ENCODE data around the gene ZSWIM9.
A peak's percentile ranks its signal among the peaks of the same experiment; 100 is the strongest.

The ZSWIM9 gene

DNA sequence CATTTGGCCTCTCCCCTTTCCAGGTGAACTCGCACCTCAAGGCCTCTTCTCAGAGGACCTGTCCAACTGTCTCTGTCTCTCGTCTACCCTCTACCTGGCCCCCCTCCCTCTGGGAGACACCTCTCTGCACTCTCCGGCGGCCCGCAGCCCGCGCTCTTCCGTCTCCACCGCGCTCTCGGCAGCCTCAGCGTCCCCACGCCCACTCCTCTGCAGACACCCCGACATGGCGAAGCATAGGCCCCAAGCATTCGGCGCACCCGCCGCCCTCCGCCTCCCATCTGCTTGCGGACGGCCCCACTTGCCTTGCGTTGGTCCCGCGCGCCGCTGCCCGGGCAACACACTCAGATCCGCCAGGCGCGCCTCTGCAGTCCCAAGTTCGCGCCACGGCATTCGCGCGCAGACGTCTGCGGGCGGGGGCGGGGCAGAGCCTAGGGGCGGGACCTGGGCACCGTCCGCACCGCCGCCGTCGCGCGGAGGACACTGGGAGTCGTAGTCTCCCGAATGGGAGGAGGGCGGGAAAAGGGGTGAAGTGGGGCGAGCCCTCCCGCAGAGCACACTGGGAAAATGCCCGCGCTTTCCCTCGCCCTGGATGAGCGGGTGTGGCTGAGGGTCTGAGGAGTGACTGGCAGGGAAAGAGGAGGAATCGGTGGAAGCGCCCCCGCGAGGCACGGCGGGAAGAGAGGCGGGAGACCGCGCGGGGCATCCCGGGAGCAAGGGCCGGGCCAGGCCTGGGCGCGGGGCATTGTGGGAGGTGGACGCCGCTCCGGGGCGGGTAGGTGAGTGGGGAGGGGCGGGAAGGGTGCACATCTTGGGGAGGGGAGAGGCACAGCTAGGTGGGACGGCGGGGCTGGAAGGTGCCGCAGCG lies at the start of gene ZSWIM9, which contains the start of gene LIG1:
TSS of gene ZSWIM9 (plus strand) at position 742 of the 865 bp plus-strand sequence. CDS start 1,123 bp downstream, outside the sequence.
TSS of gene LIG1 (minus strand) at position 406 of the 865 bp plus-strand sequence. CDS start 4,778 bp downstream, outside the sequence.
- DNase-seq (ENCODE audit: low spot score): peak; percentile 89

DNA sequence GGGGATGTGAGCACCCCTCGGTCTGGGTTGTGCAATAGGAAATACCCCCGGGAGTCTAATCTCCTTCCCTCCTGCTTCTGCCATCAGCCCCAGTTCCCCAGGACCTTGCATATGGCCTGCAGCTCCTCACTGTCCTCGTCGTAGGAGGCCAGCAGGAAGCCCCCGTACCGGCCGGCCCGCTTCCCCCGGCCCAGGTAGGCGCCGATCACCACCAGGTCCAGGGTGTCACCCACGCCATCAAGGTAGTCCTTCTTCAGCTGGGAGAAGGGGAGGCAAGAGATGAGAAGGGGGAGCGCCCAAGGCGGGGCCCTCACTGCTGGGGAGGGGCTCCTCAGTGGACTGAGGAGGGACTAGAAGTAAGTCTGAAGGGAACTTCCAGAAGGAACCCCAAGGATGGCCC lies 49.4 kb upstream of the ZSWIM9 start:
- no peak for DNase-seq (ENCODE audit: low spot score)

DNA sequence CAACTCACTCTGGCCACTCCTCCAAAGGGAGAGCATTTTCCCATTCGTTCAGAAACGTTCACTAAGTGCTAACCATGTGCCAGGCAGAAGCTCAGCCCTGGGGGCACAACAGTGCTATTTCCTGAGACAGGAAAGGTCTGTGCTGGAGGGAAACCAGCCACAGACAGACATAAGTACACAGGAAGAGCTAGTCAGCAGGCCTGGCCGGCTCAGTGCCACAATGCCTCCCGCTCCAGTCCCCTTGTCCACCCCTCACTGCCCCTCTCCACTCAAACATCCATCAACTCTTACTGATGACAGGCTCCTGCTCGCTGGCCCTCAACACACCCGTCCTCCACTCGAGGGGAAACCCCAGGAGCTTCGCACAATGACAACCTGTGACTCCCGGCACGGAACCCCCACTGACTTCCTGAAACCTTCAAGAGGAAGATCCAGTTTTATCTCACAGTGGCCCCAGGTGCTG lies 48.5 kb upstream of the ZSWIM9 start:
- no peak for DNase-seq (ENCODE audit: low spot score)

DNA sequence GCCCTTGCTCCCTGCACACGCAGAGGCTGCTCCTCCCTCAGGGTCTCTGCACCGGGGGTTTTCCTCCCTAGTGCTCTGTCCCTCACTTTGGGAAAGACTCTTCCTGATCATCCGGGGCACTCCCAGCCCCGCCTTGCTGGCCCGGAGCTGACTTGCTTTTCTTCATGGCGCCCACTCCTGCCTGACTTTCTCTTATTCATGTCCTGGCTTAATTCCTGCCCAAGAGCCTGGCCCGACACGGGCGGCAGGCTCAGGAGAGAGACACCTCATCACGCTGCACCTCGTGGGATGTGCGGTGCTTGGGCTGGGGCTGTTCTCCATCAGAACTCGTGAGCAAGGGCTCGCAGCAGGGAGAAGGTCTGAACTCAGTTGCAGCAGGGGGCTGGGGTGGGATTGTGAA lies 48.1 kb upstream of the ZSWIM9 start:
- DNase-seq (ENCODE audit: low spot score): no peak

DNA sequence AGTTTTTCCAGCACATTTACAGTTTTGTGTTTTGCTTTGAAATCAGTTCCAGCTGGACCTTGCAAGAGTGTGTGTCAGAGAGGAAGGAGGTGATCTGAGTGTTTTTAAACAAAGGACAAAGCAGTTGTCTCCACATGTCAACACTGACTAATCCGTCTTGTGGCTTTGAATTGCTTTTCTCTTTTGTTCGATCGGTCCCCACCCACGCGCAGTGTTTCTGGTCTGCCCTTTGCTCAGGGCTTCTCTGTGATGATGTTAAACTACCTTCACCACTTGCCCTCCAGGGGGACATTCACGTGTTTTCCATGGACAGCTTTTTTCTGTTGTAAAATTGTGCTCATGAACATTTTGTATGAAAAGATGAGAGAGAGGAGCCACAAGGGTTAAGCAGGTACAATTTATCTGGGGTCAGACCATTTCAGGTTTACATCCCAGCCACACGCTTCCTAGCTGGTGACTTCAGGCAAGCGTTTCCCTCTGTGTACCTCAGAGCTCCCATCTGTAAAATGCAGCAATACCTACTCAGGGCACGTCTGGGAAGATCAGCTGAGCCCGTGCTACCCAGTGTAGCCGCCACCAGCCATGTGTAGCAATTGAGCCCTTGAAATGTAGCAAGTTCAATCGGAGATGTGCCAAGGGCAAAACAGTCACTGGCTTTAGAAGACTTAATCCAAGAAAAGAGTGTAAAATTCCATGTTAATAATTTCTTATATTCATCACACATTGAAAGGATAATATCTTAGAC lies 46.4 kb upstream of the ZSWIM9 start:
- no peak for DNase-seq (ENCODE audit: low spot score)

DNA sequence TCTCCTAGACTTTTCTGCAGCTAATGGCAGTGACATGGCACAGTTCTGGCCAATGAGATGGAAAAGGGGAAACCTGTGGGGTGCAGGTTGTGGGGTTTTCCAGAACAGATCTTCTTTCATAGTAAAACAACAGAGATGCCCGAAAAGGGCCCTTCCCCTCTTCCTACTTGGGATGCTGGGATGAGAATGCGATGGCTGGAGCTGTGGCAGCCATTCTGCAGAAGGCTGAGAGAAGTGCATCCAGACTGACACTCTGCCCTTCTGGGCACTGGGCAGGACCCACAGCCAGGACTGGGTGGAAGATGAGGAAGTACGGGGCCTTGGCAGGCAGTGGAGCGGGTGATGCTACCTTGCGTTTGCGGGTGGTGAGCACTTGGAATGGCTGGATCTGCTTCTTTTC lies 42.9 kb upstream of the ZSWIM9 start:
- DNase-seq (ENCODE audit: low spot score): no peak

DNA sequence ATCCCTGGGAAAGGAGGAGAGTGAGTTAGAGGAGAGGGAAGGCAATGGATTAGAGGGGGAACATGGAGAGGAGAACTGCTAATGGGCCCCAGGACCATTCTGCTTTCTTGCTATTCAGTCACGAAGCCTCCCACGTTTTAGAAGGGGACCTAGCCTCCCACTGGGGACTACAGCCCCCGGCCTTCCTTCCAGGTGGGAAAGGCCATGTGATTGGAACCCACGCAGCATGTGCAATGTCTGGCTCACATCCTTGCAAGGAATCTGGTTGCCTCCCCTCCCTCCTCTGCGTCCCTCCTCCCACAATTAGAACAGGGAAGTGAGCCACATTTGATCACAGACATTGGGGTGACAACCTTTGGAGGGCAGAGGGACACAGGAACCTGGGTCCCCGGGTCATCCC lies 37.4 kb upstream of the ZSWIM9 start:
- no peak for DNase-seq (ENCODE audit: low spot score)

DNA sequence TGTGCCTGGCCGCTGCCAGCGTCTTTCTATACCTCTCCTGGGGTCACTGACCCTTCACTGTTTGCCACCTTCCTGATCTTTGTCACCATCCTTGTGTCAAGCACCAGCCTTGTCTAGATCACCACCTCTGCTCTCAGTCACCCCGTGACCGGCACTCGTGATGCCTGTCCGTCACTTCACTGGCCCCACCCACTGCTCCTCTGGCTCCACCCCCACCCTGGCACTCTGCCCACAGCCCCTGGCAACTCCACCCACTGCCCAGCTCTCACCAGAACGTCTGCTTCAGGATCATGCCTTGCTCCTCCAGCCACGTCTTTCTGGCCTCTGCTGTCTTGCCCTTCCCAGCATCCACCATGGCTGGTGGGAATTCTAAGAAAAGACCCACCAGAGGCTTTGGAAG lies 35.1 kb upstream of the ZSWIM9 start:
- no peak for DNase-seq (ENCODE audit: low spot score)

DNA sequence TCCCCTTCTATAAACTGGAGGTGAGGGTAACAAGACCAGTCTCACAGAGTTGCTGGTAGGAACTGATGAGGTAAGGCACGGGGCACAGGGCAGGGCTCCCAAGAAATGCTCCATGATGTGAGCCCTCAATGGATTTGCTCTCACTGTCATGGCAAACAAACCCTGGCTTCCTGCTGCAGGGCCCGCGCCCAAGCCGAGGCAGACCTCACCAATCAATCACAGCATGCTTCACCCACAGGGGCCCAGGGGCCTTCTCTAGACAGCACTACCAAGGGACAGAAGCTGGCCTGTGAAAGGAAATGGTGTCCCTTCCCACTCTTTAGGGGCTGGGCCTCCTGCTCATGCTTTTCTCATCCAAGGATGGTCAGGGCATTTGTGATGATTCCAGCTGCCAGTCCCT lies 33.9 kb upstream of the ZSWIM9 start:
- no peak for DNase-seq (ENCODE audit: low spot score)

DNA sequence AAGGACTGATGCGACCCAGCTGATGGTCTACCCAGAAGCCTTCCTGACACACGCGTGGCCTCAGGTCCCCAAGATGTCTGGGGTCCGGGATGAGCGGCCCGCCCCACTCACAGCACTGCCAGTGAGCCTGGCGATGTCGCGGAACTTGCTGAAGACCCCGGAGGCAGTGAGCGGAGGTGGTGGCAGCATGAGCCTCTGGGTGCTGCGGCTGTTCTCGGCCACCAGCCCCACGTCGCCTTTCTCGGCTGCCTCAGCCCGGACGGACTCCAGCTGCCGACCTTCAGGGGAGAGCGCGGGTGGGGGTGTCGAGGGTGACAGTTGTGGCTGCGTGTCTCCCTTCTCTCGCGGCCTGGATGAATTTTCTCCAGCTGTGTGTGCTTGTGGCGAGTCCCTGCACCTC lies 33.1 kb upstream of the ZSWIM9 start:
- DNase-seq (ENCODE audit: low spot score): no peak

DNA sequence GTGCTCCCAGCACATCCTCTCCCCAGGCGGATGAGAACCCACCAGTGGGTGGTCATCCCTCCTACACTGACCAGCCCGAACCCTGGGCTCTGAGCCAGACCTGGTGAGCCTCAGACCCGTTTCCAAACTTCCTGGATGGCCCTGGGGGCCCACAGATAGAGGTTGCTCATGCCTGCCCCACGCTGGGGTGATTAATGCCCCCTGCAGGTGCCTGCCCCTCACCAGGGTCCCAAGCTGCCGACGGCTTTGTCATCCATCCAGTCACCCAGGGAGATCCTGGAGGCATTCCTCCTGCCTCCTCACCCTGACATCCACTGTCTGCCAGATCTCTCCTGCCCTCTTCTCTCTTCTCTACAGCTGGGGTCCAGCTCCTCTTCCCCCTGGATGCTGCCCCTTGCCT lies 31.4 kb upstream of the ZSWIM9 start:
- no peak for DNase-seq (ENCODE audit: low spot score)

DNA sequence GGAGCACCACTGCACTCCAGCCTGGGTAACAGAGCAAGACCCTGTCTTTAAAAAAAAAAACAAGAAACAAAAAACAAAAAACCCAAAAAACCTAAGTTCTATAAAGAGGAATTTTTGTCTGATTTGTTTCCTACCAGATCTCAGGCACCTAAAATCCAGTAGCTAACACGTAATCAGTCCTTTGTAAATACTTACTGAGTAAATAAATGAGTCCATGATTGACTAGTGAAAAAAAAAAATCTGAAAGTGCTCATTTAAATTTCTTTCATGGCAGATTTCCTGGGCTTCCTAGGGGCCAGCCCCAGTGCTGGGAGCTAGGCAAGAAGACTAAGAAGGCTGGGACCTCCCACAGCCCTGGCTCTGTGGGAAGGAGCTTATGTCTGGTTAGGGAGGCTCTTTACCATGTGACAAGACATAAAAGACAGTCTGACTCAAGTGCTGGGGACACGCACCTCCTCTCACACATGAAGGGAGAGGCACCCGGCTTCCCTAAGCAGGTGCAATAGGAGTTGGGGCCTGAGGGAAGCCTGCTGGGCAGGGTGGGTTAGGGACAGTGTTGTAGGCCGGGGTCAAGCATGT lies 22.8 kb upstream of the ZSWIM9 start:
- DNase-seq (ENCODE audit: low spot score): no peak

DNA sequence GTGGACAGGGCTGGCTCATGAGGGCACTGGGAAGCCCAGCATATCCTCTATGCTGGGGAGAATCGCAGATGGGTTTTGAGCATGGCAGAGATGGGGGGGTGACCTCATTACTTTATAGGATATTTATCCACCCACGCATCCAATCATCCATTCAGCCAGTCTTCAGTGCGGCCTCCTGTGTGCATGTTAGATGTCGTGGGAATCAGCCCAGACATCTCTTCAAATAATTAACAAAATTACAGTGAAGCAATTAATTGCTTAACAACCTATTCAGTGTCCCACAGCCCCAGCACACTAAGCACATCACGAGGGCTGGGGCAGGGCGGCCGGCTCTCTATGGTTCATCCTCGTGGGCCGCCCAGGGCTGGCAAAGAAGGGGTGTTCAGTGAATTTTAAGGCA lies 21.9 kb upstream of the ZSWIM9 start:
- no peak for DNase-seq (ENCODE audit: low spot score)

DNA sequence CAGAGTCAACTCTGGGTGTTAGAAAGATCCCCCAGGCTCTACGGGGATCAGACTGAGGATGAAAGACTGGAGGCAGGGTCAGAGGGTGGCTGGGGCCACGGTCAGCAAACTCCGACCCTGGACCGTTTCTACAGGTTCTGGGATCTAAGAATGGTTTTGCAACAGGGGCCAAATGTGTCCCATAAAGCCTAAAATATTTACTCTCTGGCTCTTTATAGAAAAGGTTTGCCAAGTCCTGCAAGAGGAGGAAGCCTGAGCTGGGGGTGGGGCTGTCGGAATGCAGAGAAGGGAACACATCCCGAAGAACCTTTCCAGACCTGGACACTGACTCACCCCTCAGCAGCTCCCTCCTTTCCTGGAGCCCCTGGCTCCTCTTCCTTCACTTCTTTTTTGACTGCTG lies 21.1 kb upstream of the ZSWIM9 start:
- no peak for DNase-seq (ENCODE audit: low spot score)

DNA sequence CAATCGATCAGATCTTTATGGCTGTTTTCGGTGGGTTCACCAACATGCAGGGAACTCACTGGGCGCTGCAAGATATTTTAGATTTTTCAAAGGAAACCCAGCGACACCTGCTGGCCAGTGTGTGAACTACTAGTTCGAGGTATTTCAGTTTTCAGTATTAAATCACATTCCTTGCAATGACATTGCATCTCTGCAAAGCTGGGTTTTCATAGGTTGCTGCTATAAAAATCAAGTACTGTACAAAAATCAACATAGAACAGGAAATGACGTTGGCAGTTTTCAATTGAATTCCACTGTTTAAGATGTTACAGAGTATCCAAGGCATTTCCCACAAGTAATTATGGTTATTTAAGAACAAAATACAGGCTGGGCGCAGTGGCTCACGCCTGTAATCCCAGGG lies 17.9 kb upstream of the ZSWIM9 start:
- DNase-seq (ENCODE audit: low spot score): peak; percentile 72

DNA sequence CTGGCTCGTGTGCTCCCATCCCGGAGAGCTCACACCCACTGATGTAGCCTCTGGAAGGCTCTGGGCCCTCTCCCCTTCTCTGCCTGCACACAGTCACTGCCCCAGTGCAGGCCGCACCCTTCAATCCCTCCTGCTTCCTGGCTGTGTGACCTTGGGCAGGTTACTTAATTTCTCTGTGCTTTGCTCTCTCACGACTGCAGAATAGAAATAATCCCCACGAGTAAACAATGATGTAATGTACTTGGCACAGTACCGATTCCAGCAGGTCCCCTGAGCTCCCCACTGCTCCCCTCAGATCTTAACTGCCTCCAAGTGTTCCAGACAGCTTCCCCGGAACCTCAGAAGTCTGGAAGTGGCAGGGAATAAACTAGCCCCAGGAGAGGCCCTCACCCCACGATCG lies 16.5 kb upstream of the ZSWIM9 start:
- DNase-seq (ENCODE audit: low spot score): no peak

DNA sequence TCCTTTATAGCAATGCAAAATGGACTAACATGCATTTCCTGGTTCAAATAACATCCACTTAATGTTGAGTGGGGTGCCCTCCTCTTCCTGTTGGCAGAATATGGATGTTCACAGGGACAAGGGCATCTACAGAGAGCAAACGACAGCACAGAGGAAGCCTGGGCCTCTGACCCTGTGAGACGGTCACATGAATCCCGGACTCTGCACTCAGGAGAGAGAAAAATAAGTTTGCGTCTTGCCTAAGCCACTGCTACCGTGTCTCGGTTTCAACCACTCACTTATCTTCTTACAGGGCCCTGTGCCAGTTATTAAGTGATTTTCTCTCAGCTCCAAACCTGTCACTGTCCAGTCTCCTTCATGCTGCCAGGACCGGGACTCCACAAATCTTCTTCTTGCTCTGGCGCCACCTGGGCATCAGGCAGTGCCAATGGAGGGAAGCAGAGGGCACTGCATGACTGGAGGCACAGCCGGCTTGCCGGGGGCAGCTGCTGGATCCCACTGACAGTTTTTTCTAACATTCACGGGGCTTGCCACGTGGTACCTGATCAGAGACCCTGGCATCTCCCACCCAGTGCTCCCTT lies 12.2 kb upstream of the ZSWIM9 start:
- DNase-seq (ENCODE audit: low spot score): no peak

DNA sequence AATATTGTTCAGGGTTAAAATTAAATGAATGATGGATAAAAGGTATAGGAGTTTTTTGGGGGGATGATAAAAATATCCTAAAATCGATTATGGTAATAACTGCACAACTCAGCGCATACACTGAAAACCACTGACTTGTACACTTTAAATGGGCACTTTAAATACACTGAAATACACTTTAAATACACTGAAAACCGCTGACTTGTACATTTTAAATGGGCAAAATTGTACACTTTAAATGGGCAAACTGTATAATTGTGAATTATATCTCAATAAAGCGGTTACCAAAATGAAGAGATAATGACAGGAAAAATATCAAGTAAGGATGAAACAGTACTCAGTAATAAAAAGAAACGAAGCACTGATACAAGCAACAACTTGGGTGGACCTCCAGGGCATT lies 1.8 kb upstream of the ZSWIM9 start:
- DNase-seq (ENCODE audit: low spot score): no peak

DNA sequence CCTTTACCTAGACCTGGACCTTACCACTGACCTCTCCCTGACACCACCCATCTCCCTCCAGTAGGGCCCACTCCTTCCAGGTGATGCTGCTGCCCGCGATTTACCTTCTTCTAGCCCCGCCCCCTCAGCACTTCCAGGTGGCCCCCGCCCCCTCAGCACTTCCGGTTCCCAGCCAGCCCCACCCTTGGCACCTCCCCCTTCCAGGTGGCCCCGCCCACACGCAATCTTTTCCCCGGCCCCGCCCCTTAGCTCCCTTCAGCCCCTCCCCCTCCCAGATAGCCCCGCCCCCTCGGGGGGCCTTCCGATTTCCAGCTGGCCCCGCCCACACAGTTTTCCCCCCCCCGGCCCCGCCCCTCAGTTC lies 922 bp upstream of the ZSWIM9 start:
- peak; percentile 88 for DNase-seq (ENCODE audit: low spot score)

DNA sequence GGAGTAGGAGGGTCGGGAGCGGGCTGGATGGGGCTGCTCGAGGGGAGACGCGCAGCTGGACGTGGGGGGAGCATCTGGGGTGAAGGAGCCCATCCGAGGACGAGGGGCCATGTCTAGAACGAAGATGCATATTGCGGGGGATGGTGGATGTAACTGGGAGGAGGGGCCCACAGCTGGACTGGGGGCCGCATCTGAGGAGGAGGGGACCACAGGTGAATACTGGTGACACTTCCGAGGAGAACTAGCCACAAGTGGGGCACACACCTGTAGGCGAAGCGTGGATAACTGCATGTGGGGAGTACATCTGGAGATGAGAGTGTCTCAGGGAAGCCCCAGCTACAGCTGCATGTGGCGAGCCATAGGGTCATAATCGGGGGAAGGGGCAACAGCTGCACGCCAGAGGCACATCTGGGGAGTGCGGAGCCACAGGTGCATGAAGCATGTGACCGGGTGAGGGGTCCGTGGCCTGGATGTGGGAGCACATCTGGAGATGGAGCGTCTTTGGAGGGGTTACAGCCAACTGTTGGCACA lies 402 bp downstream of the ZSWIM9 start:
- DNase-seq (ENCODE audit: low spot score): no peak

DNA sequence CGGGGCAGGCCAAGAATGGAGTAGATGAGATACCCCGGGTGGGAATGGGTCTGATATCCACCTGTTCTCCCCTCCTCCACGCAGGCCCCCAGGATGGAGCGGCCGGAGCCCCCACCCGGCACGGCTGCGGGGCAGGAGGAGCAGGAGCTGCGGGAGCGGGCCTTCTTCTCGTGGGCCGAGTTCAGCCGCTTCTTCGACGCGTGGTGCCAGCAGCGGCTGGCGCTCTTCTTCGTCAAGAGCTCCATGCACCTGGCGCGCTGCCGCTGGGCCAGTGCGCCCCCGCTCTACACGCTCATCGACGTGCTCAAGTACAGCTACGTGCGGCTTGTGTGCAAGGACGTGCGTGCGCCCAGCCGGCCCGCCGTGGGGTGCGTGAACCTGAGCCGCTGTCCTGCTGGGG lies 1.2 kb downstream of the ZSWIM9 start:
- DNase-seq (ENCODE audit: low spot score): no peak

DNA sequence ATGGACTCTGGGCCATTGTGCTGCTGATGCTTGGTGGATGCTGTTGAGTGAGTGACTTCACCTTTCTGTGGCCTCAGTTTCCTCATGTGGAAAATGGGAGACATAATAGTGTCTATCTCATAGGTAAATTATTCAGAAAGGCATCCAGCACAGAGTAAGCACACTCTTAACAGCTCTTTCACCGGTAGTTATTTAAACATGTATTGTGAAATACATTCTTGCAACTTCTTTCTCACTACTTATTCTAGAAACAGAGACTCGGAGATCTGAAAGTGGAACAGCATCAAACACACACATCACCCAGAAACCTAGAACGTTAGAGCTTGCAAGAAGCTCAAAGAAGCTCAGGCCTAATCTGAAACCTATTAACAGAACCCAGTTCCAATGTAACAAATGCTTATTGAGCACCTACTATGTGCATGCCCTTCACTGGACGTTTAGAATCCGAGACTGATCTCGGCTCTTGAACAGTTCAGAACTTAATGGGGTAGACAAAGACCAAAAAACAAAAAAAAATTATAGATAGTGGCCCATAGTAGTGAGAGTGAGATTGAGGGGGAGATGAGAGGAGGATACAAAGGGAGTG lies 4.1 kb downstream of the ZSWIM9 start:
- DNase-seq (ENCODE audit: low spot score): no peak

All from CD4-positive, alpha-beta T cell treated with Interleukin-15 for 4 hours (primary cell).